Liver (tissue), 9 donors: ENCODE data around the gene MINDY1. TPM values are rescaled to one million over a fixed set of nuclear protein-coding genes. Genes with fewer than 3 reads are reported as not detected.

Experiments used
- DNase-seq: peaks from one replicate; pipeline ENCODE4 v3.0.0-alpha.2; 2017; ENCODE audit warnings: low spot score
- H3K27ac ChIP-seq, 2 donors: one replicate each; pipeline ENCODE4 v1.7.0; 2013; ENCODE audit warnings: inconsistent platforms in 2 of 2, low read length in 2 of 2, control low read depth in 1 of 2, low read depth in 1 of 2, mild to moderate bottlenecking in 1 of 2
- H3K27me3 ChIP-seq, 4 donors: one replicate each; pipeline versions ENCODE4 v1.6.1 to v1.7.0; 2013; ENCODE audit warnings: low read length in 3 of 4, inconsistent platforms in 1 of 4, mild to moderate bottlenecking in 1 of 4, moderate library complexity in 1 of 4; ENCODE audit not compliant: control insufficient read depth in 4 of 4, insufficient read depth in 4 of 4
- H3K36me3 ChIP-seq, 4 donors: one replicate each; pipeline versions ENCODE4 v1.6.1 to v1.7.0; 2013; ENCODE audit warnings: low read length in 3 of 4, mild to moderate bottlenecking in 3 of 4, low read depth in 1 of 4, moderate library complexity in 1 of 4; ENCODE audit not compliant: control insufficient read depth in 4 of 4, insufficient read depth in 3 of 4
- H3K4me1 ChIP-seq, 4 donors: one replicate each; pipeline versions ENCODE4 v1.6.1 to v1.7.0; 2013; ENCODE audit warnings: low read length in 3 of 4, mild to moderate bottlenecking in 3 of 4, moderate library complexity in 1 of 4; ENCODE audit not compliant: control insufficient read depth in 4 of 4, insufficient read depth in 4 of 4
- H3K4me3 ChIP-seq, 3 donors: one replicate each; pipeline versions ENCODE4 v1.6.1 to v1.7.0; 2013; ENCODE audit warnings: low read length in 3 of 3, control low read depth in 1 of 3, low read depth in 1 of 3, mild to moderate bottlenecking in 1 of 3
- H3K9ac ChIP-seq, 2 donors: one replicate each; pipeline ENCODE4 v1.7.0; 2013; ENCODE audit warnings: low read length in 2 of 2, mild to moderate bottlenecking in 2 of 2, moderate library complexity in 2 of 2, control low read depth in 1 of 2, low read depth in 1 of 2
- H3K9me3 ChIP-seq, 4 donors: one replicate each; pipeline versions ENCODE4 v1.6.1 to v1.7.0; 2013; ENCODE audit warnings: low read length in 3 of 4; ENCODE audit not compliant: control insufficient read depth in 4 of 4
- CTCF ChIP-seq: fragments of 150-350 bp; IDR thresholded peaks from 2 replicates; pipeline ENCODE4 v1.5.1; 2017; ENCODE audit warnings: improper control_type of control experiment, low read depth, low read length; ENCODE audit not compliant: missing input control
- EGR1 ChIP-seq, 2 donors: IDR thresholded peaks; 2 replicates each; pipeline ENCODE4 v1.6.1; 2016 to 2018; ENCODE audit warnings: antibody characterized with exemption in 2 of 2, low read depth in 2 of 2
- FOXA1 ChIP-seq: IDR thresholded peaks from 2 replicates; pipeline ENCODE4 v1.6.1; 2016; ENCODE audit warnings: antibody characterized with exemption
- FOXA2 ChIP-seq: IDR thresholded peaks from 2 replicates; pipeline ENCODE4 v1.6.1; 2016; ENCODE audit warnings: antibody characterized with exemption
- GABPA ChIP-seq, 2 donors: IDR thresholded peaks in 1 of 2; conservative IDR thresholded peaks in 1 of 2; 2 replicates each; pipeline ENCODE4 v1.6.1; 2016; ENCODE audit warnings: antibody characterized with exemption in 2 of 2, mild to moderate bottlenecking in 1 of 2, moderate library complexity in 1 of 2
- HNF4A ChIP-seq, 2 donors: conservative IDR thresholded peaks; 2 replicates each; pipeline ENCODE4 v1.6.1; 2016; ENCODE audit warnings: antibody characterized with exemption in 2 of 2, mild to moderate bottlenecking in 2 of 2
- HNF4G ChIP-seq: IDR thresholded peaks from 2 replicates; pipeline ENCODE4 v1.6.1; 2016; ENCODE audit warnings: antibody characterized with exemption
- JUND ChIP-seq, 2 donors: IDR thresholded peaks; 2 replicates each; pipeline ENCODE4 v1.6.1; 2016; ENCODE audit warnings: antibody characterized with exemption in 2 of 2
- NR2F2 ChIP-seq: IDR thresholded peaks from 2 replicates; pipeline ENCODE4 v1.6.1; 2016; ENCODE audit warnings: antibody characterized with exemption
- RAD21 ChIP-seq, 2 donors: IDR thresholded peaks; 2 replicates each; pipeline ENCODE4 v1.6.1; 2016; ENCODE audit warnings: antibody characterized with exemption in 2 of 2, mild to moderate bottlenecking in 2 of 2
- RXRA ChIP-seq, 2 donors: IDR thresholded peaks; 2 replicates each; pipeline ENCODE4 v1.6.1; 2017 to 2018; ENCODE audit warnings: antibody characterized with exemption in 2 of 2, mild to moderate bottlenecking in 1 of 2
- SP1 ChIP-seq: IDR thresholded peaks from 2 replicates; pipeline ENCODE4 v1.6.1; 2018; ENCODE audit warnings: antibody characterized with exemption, mild to moderate bottlenecking
- TAF1 ChIP-seq: conservative IDR thresholded peaks from 2 replicates; pipeline ENCODE4 v1.6.1; 2016; ENCODE audit warnings: antibody characterized with exemption, mild to moderate bottlenecking
- YY1 ChIP-seq: IDR thresholded peaks from 2 replicates; pipeline ENCODE4 v1.6.1; 2016; ENCODE audit warnings: antibody characterized with exemption, mild to moderate bottlenecking
- WGBS: extraction: QIAGEN DNeasy Blood & Tissue Kit; methylation state at CpG from one replicate; pipeline ENCODE4 v1.1.7; 2013; 5-methylcytosine and 5-hydroxymethylcytosine counted together
- polyA plus RNA-seq, 2 donors: library from polyadenylated mRNA; stranded (reverse) in 1 of 2; unstranded in 1 of 2; fragments of 200-250 nt in 1 of 2; fragments of >200 nt in 1 of 2; fragmentation: Nextera tagmentation in 1 of 2; extraction: Ambion mirVana in 1 of 2; gene quantifications; one replicate each; pipeline versions ENCODE4 v1.2.1 to v1.2.3, GENCODE V29; 2013 to 2015
- total RNA-seq, 2 donors: library from RNA; depleted of rRNA; stranded (reverse); fragments of >200 nt; gene quantifications; one replicate each; pipeline ENCODE4 v1.2.3, GENCODE V29; 2014
- TF ChIP-seq, protein P1 (sequence below): IDR thresholded peaks from 2 replicates; pipeline ENCODE4 v1.6.1; 2016; ENCODE audit warnings: antibody characterized with exemption
- TF ChIP-seq, protein P2 (sequence below): IDR thresholded peaks from 2 replicates; pipeline ENCODE4 v1.6.1; 2016; ENCODE audit warnings: antibody characterized with exemption
- TF ChIP-seq, protein P3 (sequence below): IDR thresholded peaks from 2 replicates; pipeline ENCODE4 v1.6.1; 2016; ENCODE audit warnings: antibody characterized with exemption, mild to moderate bottlenecking
- TF ChIP-seq, protein P4 (sequence below): IDR thresholded peaks from 2 replicates; pipeline ENCODE4 v1.6.1; 2016; ENCODE audit warnings: antibody characterized with exemption
- donor health status: healthy.
- donor health status: healthy.
- donor health status: healthy.
- donor health status: healthy.
- donor health status: healthy.

The MINDY1 gene
- total and polyA plus RNA-seq, 4 donors, result 7.3 to 21.3 (median 9.0) TPM

- Histone ChIP-seq H3K27ac (no peak overlapping the region), H3K9me3 (no peaks in the 10 kb centered on the region), H3K27me3 (no peaks in the 10 kb centered on the region), H3K9ac (no peak overlapping the region), H3K4me1 (no peaks in the 10 kb centered on the region), H3K4me3 (no peak overlapping the region), H3K36me3 (peaks cover 6 to 38% (median 23%) of the 10 kb centered on the region in 4 donors)
- 94% methylated on average over 3 of the region's 3 CpGs for WGBS
- TF ChIP-seq FOXA1, result no peak
- no peak for TF ChIP-seq EGR1 (IDR thresholded peaks at IDR 0.05; ENCODE audit: low read depth in 2 of 2)
- TF ChIP-seq RAD21 (IDR thresholded peaks at IDR 0.05), result no peak
- TF ChIP-seq, protein P1, sequence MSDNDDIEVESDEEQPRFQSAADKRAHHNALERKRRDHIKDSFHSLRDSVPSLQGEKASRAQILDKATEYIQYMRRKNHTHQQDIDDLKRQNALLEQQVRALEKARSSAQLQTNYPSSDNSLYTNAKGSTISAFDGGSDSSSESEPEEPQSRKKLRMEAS, result no peak
- TF ChIP-seq NR2F2, result no peak
- no peak for TF ChIP-seq CTCF
- TF ChIP-seq HNF4G, result no peak
- no peak for TF ChIP-seq HNF4A (conservative IDR thresholded peaks at IDR 0.05)
- no peak for TF ChIP-seq TAF1
- TF ChIP-seq RXRA (IDR thresholded peaks at IDR 0.05), result no peak
- no peak for TF ChIP-seq GABPA (IDR thresholded peaks at IDR 0.05 in 1 of 2, conservative IDR thresholded peaks at IDR 0.05 in 1 of 2)
- no peak for DNase-seq
Observed at GRCh38 chr1:151035167-151035566, 28.5 kb upstream of the MINDY1 start.

DNA sequence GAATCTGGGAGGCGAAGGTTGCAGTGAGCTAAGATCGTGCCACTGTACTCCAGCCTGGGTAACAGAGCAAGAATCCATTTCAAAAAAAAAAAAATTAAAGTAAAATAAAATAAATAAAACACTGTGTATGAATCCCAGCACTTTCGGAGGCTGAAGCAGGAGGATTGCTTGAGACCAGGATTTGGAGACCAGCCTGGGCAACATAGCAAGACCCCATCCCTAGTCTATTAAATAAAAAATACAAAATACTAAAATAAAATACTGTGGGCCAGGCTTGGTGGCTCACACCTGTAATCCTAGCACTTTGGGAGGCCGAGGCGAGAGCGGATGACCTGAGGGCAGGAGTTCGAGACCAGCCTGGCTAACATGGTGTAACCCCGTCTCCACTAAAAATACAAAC, 25.5 kb upstream of the MINDY1 start:
- DNase-seq, result no peak
- WGBS, result 99% methylated on average over 8 of the region's 8 CpGs
- no peak for TF ChIP-seq CTCF
- Histone ChIP-seq H3K4me3 (no peak overlapping the region), H3K27me3 (no peaks in the 10 kb centered on the region), H3K36me3 (peaks cover 9 to 59% (median 34%) of the 10 kb centered on the region in 4 donors), H3K9ac (no peak overlapping the region), H3K4me1 (no peaks in the 10 kb centered on the region), H3K27ac (no peak overlapping the region), H3K9me3 (no peaks in the 10 kb centered on the region)

- Histone ChIP-seq H3K27ac (no peak overlapping the region), H3K36me3 (peaks cover 9 to 51% (median 28%) of the 10 kb centered on the region in 4 donors), H3K9me3 (no peaks in the 10 kb centered on the region), H3K4me3 (no peak overlapping the region), H3K27me3 (no peaks in the 10 kb centered on the region), H3K9ac (no peak overlapping the region), H3K4me1 (peaks cover 0 to 2% (median 0%) of the 10 kb centered on the region in 4 donors)
- no peak for DNase-seq
- TF ChIP-seq, protein P2, sequence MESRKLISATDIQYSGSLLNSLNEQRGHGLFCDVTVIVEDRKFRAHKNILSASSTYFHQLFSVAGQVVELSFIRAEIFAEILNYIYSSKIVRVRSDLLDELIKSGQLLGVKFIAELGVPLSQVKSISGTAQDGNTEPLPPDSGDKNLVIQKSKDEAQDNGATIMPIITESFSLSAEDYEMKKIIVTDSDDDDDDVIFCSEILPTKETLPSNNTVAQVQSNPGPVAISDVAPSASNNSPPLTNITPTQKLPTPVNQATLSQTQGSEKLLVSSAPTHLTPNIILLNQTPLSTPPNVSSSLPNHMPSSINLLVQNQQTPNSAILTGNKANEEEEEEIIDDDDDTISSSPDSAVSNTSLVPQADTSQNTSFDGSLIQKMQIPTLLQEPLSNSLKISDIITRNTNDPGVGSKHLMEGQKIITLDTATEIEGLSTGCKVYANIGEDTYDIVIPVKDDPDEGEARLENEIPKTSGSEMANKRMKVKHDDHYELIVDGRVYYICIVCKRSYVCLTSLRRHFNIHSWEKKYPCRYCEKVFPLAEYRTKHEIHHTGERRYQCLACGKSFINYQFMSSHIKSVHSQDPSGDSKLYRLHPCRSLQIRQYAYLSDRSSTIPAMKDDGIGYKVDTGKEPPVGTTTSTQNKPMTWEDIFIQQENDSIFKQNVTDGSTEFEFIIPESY, result no peak
- TF ChIP-seq FOXA1, result no peak
- TF ChIP-seq, protein P3, sequence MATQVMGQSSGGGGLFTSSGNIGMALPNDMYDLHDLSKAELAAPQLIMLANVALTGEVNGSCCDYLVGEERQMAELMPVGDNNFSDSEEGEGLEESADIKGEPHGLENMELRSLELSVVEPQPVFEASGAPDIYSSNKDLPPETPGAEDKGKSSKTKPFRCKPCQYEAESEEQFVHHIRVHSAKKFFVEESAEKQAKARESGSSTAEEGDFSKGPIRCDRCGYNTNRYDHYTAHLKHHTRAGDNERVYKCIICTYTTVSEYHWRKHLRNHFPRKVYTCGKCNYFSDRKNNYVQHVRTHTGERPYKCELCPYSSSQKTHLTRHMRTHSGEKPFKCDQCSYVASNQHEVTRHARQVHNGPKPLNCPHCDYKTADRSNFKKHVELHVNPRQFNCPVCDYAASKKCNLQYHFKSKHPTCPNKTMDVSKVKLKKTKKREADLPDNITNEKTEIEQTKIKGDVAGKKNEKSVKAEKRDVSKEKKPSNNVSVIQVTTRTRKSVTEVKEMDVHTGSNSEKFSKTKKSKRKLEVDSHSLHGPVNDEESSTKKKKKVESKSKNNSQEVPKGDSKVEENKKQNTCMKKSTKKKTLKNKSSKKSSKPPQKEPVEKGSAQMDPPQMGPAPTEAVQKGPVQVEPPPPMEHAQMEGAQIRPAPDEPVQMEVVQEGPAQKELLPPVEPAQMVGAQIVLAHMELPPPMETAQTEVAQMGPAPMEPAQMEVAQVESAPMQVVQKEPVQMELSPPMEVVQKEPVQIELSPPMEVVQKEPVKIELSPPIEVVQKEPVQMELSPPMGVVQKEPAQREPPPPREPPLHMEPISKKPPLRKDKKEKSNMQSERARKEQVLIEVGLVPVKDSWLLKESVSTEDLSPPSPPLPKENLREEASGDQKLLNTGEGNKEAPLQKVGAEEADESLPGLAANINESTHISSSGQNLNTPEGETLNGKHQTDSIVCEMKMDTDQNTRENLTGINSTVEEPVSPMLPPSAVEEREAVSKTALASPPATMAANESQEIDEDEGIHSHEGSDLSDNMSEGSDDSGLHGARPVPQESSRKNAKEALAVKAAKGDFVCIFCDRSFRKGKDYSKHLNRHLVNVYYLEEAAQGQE, result no peak
- TF ChIP-seq NR2F2, result no peak
- no peak for TF ChIP-seq RXRA (IDR thresholded peaks at IDR 0.05)
- no peak for TF ChIP-seq EGR1 (IDR thresholded peaks at IDR 0.05; ENCODE audit: low read depth in 2 of 2)
- TF ChIP-seq HNF4G, result no peak
- TF ChIP-seq RAD21 (IDR thresholded peaks at IDR 0.05), result no peak
- TF ChIP-seq, protein P1, result no peak
- no peak for TF ChIP-seq SP1
- TF ChIP-seq FOXA2, result no peak
- no peak for TF ChIP-seq HNF4A (conservative IDR thresholded peaks at IDR 0.05)
- TF ChIP-seq, protein P4, sequence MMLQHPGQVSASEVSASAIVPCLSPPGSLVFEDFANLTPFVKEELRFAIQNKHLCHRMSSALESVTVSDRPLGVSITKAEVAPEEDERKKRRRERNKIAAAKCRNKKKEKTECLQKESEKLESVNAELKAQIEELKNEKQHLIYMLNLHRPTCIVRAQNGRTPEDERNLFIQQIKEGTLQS, result no peak
- no peak for TF ChIP-seq YY1
- no peak for TF ChIP-seq JUND (IDR thresholded peaks at IDR 0.05)
Observed at GRCh38 chr1:151026460-151026859, 19.8 kb upstream of the MINDY1 start.
